HG03097 (cell line): Measurements from ENCODE around the gene TSPAN16.
"Not testable (repeated sequence)": the region's sequence is repeated elsewhere in the genome, so short reads cannot be mapped to it uniquely, and the experiment has no call there.

Experiments
- ATAC-seq: cut with Tn5 transposase; IDR thresholded peaks from one replicate; pipeline ENCODE4 v1.9.1; 2021; ENCODE audit not compliant: unreplicated experiment, low FRiP score

Gene TSPAN16

GRCh38 chr19:11299946-11300810 is 4.2 kb downstream of the TSPAN16 start:
- ATAC-seq = no peak

GRCh38 chr19:11300811-11301120 is 4.8 kb downstream of the TSPAN16 start:
- ATAC-seq = no peak

GRCh38 chr19:11304936-11305335 is 9.0 kb downstream of the TSPAN16 start:
- ATAC-seq = no peak

- no peak for ATAC-seq
These were observed 10.4 kb downstream of the TSPAN16 start for GRCh38 chr19:11306337-11306736.

GRCh38 chr19:11320278-11320995 is 24.5 kb downstream of the TSPAN16 start:
- ATAC-seq = not testable (repeated sequence)

GRCh38 chr19:11321191-11322126 is 25.5 kb downstream of the TSPAN16 start:
- ATAC-seq = no peak

- no peak for ATAC-seq
These were observed 26.5 kb downstream of the TSPAN16 start for GRCh38 chr19:11322269-11323024.

- ATAC-seq = no peak
These were observed 27.7 kb downstream of the TSPAN16 start for GRCh38 chr19:11323601-11324078.

DNA sequence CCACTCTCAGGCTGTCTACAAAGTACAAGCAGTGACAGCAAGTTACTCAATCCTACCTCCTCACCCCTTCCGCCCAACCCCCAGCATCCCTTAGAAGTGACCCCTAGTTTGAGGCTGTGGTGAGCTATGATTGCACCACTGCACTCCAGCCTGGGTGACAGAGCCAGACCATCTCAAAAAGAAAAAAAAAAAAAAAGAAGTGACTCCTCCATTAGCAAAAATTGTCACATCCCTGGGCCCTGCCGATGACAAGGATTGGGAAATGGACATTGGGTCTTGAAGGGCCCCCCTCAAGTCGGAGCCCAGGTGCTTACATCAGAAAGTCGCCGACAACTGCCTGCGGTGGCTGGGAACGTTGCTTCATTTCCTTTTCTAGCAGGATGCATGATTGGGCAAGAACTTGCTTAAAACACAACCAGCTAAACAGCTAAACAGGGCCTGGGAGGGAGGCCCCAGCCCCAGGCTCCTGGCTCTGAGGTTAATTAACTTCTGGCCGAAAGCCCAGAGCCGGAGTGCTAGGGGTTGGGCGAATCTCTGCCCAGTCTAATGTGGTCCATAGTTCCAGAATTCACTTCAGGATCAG is 28.2 kb downstream of the TSPAN16 start:
- ATAC-seq = no peak

- no peak for ATAC-seq
These were observed 28.9 kb downstream of the TSPAN16 start for GRCh38 chr19:11324748-11325389.

DNA sequence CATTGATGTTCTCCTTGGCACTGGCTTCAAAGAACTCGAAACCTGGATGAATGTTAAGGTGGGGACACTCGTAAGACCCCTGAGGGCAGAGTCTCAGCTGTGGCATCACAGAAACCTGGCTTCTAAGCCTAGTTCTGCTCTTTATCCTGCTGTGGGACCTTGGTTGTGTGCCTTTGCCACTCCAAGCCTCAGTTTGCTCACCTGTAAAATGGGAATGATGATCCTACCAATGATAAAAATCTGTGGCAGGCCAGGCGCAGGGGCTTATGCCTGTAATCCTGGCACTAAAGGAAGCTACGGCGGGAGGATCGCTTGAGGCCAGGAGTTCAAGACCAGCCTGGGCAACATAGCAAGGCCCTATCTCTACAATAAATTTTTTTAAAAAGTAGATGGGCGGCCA is 29.6 kb downstream of the TSPAN16 start:
- no peak for ATAC-seq

- no peak for ATAC-seq
These were observed 34.2 kb downstream of the TSPAN16 start for GRCh38 chr19:11330127-11330526.

DNA sequence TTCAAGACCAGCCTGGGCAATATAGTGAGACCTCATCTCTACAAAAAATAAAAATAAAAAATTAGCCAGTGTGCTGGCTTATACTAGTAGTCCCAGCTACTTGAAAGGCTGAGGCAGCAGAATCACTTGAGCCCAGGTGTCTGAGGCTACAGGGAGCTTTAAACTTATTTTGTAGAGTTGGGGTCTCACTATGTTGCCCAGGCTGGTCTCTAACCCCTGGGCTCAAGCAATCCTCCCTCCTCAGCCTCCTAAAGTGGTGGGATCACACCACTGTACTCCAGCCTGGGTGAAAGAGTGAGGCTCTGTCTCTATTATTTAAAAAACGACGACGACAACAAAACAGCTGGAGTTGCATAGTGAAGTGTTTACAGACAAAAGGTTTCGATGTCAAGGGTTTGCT is 35.5 kb downstream of the TSPAN16 start:
- ATAC-seq = no peak

DNA sequence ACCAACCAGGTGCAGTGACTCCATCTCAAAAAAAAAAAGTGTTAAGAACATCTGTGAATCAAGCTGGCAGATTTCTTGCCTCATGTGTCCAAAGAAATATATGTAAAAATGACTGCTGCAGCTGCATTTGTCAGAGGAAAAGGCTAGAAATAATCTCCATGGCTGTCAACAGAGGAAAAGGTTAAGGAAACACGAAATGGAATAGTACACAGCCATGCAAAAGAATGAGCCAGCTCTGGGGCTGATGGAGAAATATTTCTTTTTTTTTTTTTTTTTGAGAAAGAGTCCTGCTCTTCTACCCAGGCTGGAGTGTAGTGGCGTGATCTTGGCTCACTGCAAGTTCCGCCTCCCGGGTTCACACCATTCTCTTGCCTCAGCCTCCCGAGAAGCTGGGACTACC is 36.9 kb downstream of the TSPAN16 start:
- no peak for ATAC-seq

DNA sequence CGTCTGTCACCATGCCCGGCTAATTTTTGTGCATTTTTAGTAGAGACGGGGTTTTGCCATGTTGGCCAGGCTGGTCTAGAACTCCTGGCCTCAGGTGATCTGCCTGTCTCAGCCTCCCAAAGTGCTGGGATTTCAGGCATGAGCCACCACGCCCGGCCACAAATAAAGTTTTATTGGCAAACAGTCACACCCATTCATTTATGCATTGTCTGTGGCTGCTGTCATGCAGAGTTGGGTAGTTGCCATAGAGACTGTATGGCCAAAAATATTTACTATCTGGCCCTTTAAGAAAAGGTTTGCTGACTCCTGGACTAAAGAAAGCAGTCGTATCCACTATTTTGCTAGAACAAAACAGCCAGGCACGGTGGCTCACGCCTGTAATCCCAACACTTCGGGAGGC is 37.9 kb downstream of the TSPAN16 start:
- ATAC-seq = not testable (repeated sequence)

- no peak for ATAC-seq
These were observed 39.6 kb downstream of the TSPAN16 start for GRCh38 chr19:11335449-11336146.

DNA sequence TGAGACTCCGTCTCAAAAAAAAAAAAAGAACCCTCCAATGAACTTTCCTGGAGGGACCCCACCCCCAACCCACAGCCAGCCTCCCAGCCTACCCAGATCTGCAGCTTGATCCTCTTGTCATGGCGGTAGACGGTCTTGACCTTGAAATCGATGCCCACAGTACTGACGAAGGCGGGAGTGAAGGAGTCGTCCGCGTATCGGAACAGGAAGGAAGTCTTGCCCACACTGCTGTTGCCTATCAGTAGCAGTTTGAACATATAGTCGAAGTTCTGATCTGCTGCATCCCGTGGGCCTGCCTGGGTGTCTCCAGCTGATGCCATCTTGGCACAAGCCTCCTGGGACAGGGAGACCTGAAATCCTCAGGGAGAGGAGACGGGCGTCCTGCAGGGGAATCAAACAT is 41.1 kb downstream of the TSPAN16 start:
- ATAC-seq = no peak

GRCh38 chr19:11338121-11338520 is 42.2 kb downstream of the TSPAN16 start:
- no peak for ATAC-seq
